NCI-H2107 treated with DMSO at 0.1 percent for 48 hours (cell line): ENCODE results near the gene TMEM98.
"Not testable (repeated sequence)": the region's sequence is repeated elsewhere in the genome, so short reads cannot be mapped to it uniquely, and the experiment has no call there.

ENCODE experiments used
- DNase-seq: peaks from one replicate; lab custom pipeline; 2025; ENCODE audit not compliant: unreplicated experiment; lab: John Stamatoyannopoulos, UW

Gene TMEM98

GRCh38 chr17:32941419-32942032 lies 13.6 kb downstream of the TMEM98 start:
- DNase-seq: no peak

DNA sequence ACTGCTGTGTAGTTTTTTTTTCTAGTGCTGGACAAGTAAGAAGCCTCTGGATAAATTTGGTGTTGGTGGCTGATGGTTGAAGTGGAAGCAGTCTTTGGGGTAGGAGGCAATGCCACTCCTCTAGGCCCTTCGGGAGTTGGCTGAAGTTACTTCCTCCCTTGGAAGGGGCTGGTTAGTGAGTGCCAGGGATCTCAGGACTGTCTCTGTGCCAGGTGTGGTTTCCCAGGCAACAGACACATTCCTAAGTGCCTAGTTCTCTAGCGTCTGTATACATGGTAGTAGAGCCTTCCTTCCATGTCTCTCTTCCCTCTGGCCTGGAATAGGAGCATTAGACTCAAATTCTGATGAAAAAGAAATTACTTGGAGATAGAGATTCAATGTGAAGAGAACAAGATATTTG lies 15.3 kb downstream of the TMEM98 start:
- no peak for DNase-seq

DNA sequence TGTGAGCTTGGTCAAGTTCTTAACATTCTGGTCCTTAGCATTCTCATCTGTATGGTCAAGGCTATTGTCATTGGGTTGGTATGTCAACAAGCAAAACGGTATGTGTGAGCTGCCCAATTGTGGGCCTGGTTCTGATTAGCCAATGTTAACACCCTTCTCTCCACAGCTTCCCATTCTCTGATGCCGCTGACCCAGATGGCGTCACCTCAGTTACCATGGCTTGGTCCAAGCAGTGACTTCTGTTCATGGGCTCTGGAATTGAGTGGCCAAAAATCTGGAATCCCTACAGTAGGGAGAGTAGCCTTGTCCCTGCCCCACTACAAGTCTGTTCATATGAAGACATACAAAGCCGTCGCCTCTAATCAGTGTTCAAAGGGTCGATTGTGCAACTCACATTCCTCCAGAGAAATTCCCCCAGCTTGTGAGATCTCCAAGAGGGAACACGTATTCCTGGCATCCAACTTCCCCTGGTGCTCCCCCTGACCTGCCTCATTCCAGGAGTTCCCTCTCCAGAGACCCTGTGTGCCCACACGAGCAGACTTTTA lies 15.8 kb downstream of the TMEM98 start:
- no peak for DNase-seq

DNA sequence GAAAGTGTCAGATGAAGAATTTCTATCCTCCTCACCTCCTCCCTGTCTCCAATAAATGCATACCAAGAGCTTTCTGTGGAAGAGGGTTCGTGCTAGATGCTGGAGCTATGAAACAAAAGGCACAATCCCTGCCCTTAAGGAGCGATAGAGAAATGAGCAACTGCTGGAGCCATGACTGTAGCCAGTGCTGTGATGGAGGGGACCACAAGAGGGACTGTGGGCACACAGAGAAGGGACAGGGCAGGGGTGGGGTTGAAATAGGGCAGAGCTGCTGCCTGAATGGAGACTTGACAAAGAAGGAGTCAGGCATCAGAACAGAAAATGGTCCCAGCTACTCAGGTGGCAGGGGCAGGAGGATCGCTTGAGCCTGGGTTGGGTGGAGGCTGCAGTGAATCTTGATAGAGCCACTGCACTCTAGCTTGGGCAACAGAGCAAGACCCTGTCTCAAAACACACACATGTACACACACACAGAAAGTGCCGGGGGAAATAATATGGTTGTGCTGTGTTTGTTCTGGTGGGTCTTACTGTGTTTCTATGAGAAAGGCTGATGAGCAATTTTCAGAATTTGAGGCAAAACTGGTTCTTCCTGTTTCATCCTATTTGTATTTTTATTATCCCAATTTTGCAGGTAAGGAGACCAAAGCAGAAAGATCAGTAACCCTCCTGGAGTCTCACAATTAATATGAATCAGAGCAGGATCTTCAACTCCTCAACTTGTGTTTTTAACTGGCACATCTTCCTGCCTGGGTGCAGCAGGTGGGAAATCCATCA lies 16.5 kb downstream of the TMEM98 start:
- DNase-seq: no peak

GRCh38 chr17:32946375-32947135 lies 18.6 kb downstream of the TMEM98 start:
- no peak for DNase-seq

DNA sequence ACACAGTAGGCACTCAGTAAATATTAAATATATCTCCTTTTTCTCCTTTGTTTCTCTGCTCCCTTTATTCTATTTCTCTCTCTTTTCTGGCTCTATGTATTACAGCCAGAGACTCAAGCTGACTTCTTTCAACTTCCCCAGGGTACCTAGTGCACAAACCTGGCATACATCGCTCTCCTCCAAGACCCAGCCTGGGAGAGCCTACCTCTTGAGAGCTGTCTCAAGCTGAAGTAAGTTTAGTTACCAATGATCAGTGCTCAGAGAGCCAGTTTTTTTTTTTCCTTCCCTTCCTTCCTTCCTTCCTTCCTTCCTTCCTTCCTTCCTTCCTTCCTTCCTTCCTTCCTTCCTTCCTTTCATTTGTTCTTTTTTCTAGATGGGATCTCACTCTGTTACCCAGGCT lies 19.8 kb downstream of the TMEM98 start:
- no peak for DNase-seq

GRCh38 chr17:32949181-32949580 lies 21.2 kb downstream of the TMEM98 start:
- no peak for DNase-seq

GRCh38 chr17:32952491-32952890 lies 24.5 kb downstream of the TMEM98 start:
- DNase-seq: not testable (repeated sequence)

- no peak for DNase-seq
Measured at GRCh38 chr17:32953045-32953444, 25.1 kb downstream of the TMEM98 start.

DNA sequence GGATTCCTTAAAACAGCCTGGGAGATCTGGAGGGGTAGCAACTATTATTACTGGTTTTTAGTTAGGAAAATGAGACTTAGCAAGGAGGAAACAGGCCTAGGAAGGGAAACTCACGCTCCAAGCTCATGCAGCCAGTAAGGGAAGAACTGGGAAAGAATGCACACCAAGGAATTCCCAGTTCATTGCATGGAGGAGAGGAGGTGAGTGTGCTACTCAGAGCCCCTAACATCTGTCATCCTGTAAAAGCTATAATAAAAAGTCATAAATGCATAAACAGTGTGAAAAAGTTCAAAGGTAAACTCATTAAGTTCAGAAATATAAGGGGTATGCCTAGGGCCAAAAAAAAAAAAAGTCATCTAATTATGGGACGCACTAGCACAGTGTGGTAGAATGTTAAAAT lies 25.9 kb downstream of the TMEM98 start:
- DNase-seq: no peak

DNA sequence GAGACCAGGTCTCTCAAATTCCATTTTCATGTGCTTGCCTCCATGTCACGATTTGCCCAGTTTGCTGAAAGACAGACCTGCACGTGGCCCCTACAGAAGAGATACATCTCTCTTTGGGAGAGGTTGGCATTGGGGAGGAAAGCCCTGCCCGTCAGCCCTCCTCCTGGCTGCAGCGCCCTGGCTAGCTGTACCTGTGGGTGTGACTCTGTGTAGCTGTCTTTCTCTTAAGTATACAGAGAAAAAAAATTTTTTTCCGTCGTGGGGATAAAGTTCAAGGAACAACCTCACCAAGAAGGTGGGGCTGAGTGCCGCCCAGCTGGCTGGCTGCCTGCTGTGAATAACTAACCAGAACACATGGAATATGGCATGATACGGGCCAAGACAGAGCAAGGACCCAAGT lies 26.5 kb downstream of the TMEM98 start:
- no peak for DNase-seq

- no peak for DNase-seq
Measured at GRCh38 chr17:32955155-32955554, 27.2 kb downstream of the TMEM98 start.

DNA sequence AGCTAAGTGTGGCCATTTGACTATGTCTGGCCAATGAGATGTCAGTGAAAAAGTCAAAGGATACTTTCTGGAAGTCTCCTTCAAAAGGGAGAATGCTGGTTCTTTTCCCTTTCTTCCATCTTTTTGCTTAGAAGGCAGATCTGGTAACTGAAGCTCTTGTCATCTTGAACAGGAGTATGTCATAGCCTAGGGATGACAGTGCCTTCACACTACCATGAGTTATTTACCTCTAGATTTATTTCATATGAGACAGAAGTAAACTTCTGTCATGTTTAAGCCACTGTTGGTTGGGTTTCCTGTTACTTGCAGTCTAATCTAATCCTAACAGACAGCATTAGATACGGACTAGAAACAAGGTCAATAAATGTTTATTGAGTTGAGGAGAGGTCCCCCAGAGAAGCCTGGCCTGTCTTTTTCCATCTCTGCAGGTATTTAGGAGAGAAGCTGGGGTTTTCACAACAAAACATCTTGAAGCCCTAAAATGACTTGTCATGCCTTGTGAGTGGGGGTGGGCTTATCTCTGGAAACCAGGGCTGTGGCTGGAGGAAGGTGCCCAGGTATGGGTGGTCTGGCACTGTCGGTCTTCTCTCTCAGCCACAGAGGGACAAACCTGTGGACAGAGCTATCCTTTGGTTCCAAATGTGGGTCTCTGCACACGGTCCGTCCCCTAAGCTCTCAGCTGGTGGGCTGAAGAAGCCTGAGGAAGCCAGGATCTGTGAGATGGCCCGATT lies 28.5 kb downstream of the TMEM98 start:
- DNase-seq: no peak

DNA sequence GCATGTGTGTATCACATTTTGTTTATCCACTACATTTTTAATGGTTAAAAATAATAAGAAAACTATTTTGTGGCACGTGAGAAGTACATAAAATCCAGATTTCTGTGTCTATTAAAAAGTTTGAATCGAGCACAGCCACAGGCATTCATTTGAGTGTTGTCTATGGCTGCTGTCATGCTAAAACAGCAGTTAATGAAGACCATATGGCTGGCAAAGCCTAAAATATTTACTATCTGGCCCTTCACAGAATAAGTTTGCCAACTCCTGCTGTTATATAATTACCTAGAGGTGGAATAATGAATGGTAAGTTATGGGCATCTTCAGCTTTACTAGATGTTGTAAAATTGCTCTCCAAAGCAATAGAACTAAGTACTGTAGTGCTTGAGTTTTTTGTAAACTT lies 30.5 kb downstream of the TMEM98 start:
- no peak for DNase-seq

- DNase-seq: no peak
Measured at GRCh38 chr17:32960815-32961214, 32.9 kb downstream of the TMEM98 start.

DNA sequence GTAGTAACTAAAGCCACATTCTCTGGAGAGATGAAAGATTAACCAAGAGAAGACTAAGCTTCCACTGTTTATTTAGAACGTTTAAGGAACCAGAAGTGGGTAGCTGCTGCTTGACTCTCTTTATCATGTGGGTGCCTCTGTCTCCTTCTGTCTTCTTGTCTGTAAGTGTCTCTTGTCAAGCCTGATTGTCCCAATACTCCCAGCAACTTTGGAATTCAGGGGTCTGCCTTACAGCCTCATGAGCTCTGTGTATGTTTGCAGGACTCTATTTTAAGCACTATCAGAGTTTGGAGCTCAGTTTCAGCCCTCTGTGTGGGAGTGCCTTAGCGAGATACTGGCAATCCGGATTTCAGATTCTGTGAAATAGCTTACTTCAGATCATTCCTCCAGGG lies 34.4 kb downstream of the TMEM98 start:
- DNase-seq: no peak

- no peak for DNase-seq
Measured at GRCh38 chr17:32964541-32964940, 36.6 kb downstream of the TMEM98 start.

DNA sequence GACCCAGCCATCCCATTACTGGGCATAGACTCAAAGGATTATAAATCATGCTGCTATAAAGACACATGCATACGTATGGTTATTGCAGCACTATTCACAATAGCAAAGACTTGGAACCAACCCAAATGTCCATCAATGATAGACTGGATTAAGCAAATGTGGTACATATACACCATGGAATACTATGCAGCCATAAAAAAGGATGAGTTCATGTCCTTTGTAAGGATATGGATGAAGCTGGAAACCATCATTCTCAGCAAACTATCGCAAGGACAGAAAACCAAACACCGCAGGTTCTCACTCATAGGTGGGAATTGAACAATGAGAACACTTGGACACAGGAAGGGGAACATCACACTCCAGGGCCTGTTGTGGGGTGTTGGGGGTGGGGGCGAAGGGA lies 41.3 kb downstream of the TMEM98 start:
- DNase-seq: not testable (repeated sequence)

- no peak for DNase-seq
Measured at GRCh38 chr17:32970281-32970680, 42.3 kb downstream of the TMEM98 start.

GRCh38 chr17:32971171-32971570 lies 43.2 kb downstream of the TMEM98 start:
- no peak for DNase-seq

DNA sequence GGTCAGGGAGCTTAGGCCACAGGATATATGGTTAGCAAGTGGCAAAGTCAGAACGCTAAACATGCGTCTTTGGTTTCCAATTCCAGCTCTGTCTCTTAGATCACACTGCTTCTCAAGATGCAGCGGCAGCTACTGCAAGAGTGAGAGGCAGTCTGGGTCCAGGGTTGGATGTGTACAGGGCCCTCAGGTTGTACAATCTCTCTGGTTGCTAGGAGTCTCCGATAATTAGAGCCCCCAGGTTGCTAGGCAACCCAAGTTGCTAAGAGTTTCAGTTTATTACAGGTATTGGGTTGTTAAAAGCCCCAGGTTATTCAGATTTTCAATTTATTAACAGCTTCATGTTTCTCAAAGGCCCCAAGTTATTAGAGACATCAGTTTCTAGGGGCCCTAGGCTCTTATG lies 48.2 kb downstream of the TMEM98 start:
- no peak for DNase-seq
